ENCODE data around the gene FBXL16.
A peak's percentile ranks its signal among the peaks of the same experiment; 100 is the strongest.

FBXL16 gene

GRCh38 chr16:647173-647902, 58.3 kb downstream of the FBXL16 start:
- Histone ChIP-seq H3K9ac (ENCODE audit: low read length) (no peak overlapping the region), H3K36me3 (ENCODE audit: control insufficient read depth, insufficient read depth, low read length) (no peaks in the 10 kb centered on the region), H3K4me1 (ENCODE audit: control insufficient read depth, insufficient read depth, low read length) (peaks cover 14% of the 10 kb centered on the region), H3K27me3 (ENCODE audit: control insufficient read depth, insufficient read depth, low read length) (no peaks in the 10 kb centered on the region), H3K27ac (ENCODE audit: low read depth, low read length) (no peak overlapping the region), H3K4me3 (ENCODE audit: low read length) (peak overlapping the region; percentile 6)

GRCh38 chr16:646679-647172, 58.9 kb downstream of the FBXL16 start:
- H3K27ac ChIP-seq (ENCODE audit: low read depth, low read length) = no peak overlapping the region
- H3K27me3 ChIP-seq (ENCODE audit: control insufficient read depth, insufficient read depth, low read length) = no peaks in the 10 kb centered on the region
- H3K9ac ChIP-seq (ENCODE audit: low read length) = no peak overlapping the region
- H3K36me3 ChIP-seq (ENCODE audit: control insufficient read depth, insufficient read depth, low read length) = no peaks in the 10 kb centered on the region
- H3K4me1 ChIP-seq (ENCODE audit: control insufficient read depth, insufficient read depth, low read length) = peaks cover 14% of the 10 kb centered on the region
- peak overlapping the region; percentile 6 for H3K4me3 ChIP-seq (ENCODE audit: low read length)

DNA sequence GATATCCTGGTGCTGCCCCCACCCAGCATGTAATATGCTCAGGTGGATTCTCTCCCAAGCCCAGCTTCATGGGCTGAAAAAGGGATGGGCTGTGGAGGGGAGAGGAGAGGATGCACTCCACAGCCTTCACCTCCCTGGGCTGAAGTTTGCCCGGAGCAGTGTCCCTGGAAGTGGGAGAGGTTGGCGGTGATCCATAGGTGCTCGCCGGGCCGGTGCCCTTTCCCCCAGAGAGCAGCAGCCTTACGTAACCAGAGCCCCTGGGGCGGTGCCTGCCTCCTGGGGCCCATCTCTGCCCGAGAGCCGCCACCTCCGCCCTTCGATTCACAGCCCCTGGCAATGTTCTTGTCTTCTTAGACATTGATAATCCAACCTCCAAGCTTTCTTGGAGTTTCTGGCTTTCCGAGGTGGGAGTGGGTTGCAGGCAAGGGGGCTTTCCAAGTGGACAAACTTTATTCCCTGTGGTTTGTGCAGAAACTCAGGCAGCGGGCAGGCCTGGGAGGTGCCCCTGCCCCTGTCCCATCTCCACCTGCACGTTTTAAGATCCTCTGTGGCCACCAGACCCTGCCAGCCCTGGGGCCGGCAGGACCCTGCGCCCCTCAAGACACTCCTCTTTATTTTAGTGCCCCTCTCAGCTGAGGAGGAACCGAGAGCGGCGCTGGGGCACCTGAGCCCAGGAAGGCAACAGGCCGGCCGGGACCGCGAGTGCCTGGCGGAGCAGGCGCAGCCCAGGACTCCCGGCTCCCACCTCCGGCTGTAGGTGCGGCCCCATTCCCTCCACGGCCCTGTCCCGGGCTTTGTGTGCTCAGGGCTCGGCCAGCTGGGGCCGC, 59.5 kb downstream of the FBXL16 start:
- no peak overlapping the region for H3K9ac ChIP-seq (ENCODE audit: low read length)
- peaks cover 14% of the 10 kb centered on the region for H3K4me1 ChIP-seq (ENCODE audit: control insufficient read depth, insufficient read depth, low read length)
- H3K27me3 ChIP-seq (ENCODE audit: control insufficient read depth, insufficient read depth, low read length) = no peaks in the 10 kb centered on the region
- H3K27ac ChIP-seq (ENCODE audit: low read depth, low read length) = no peak overlapping the region
- H3K36me3 ChIP-seq (ENCODE audit: control insufficient read depth, insufficient read depth, low read length) = no peaks in the 10 kb centered on the region
- H3K4me3 ChIP-seq (ENCODE audit: low read length) = peak overlapping the region; percentile 15

- Histone ChIP-seq H3K4me1 (ENCODE audit: control insufficient read depth, insufficient read depth, low read length) (peaks cover 12% of the 10 kb centered on the region), H3K9ac (ENCODE audit: low read length) (no peak overlapping the region), H3K36me3 (ENCODE audit: control insufficient read depth, insufficient read depth, low read length) (no peaks in the 10 kb centered on the region), H3K27me3 (ENCODE audit: control insufficient read depth, insufficient read depth, low read length) (no peaks in the 10 kb centered on the region), H3K27ac (ENCODE audit: low read depth, low read length) (no peak overlapping the region), H3K4me3 (ENCODE audit: low read length) (no peak overlapping the region)
These were observed 61.0 kb downstream of the FBXL16 start for GRCh38 chr16:644556-644955.

- peak overlapping the region; percentile 91 for H3K27ac ChIP-seq (ENCODE audit: low read depth, low read length)
- peaks cover 5% of the 10 kb centered on the region for H3K4me1 ChIP-seq (ENCODE audit: control insufficient read depth, insufficient read depth, low read length)
- peak overlapping the region; percentile 60 for H3K9ac ChIP-seq (ENCODE audit: low read length)
- no peaks in the 10 kb centered on the region for H3K27me3 ChIP-seq (ENCODE audit: control insufficient read depth, insufficient read depth, low read length)
- H3K36me3 ChIP-seq (ENCODE audit: control insufficient read depth, insufficient read depth, low read length) = no peaks in the 10 kb centered on the region
- peak overlapping the region; percentile 71 for H3K4me3 ChIP-seq (ENCODE audit: low read length)
These were observed 62.6 kb downstream of the FBXL16 start for GRCh38 chr16:643050-643368.
